SK-N-SH (cell line): ENCODE results near the gene BSN. TPM values are rescaled to one million over a fixed set of nuclear protein-coding genes. Genes with fewer than 3 reads are reported as not detected.
A peak's percentile ranks its signal among the peaks of the same experiment; 100 is the strongest.

Experiments used
- CTCF ChIA-PET: fragments of 300-600, 350-600 bp; formaldehyde crosslinking; extraction: SDS; loops from one replicate; lab custom pipeline; 2021; lab: Yijun Ruan, JAX
- POLR2A ChIA-PET: fragments of 350-600 bp; sonication (Branson Sonifier 250); formaldehyde crosslinking; extraction: SDS; loops from one replicate; lab custom pipeline; 2020; ENCODE audit warnings: antibody characterized with exemption, inconsistent platforms; lab: Yijun Ruan, JAX
- DNase-seq: peaks from one replicate; pipeline ENCODE4 v3.0.0; 2012
- H2AFZ ChIP-seq: fragments of 200-600 bp; sonication (generic); 2 replicates; pipeline ENCODE4 v1.8.1; 2016; ENCODE audit warnings: antibody characterized with exemption, mild to moderate bottlenecking, low read depth
- H3F3A ChIP-seq: fragments of 200-600 bp; sonication (generic); replicated peaks from 2 replicates; pipeline ENCODE3; 2016; ENCODE audit warnings: antibody characterized with exemption, mild to moderate bottlenecking; ENCODE audit not compliant: insufficient read depth
- H3K27ac ChIP-seq, 2 experiments: fragments of 200-500 bp in 1 of 2; fragments of 200-600 bp in 1 of 2; sonication (Bioruptor generic) in 1 of 2; sonication (generic), shearing (Covaris generic) in 1 of 2; 2 replicates each; pipeline versions ENCODE4 v1.5.1 to v1.6.1; 2014 to 2016; ENCODE audit warnings: low read depth in 2 of 2, inconsistent platforms in 1 of 2, low read length in 1 of 2, mild to moderate bottlenecking in 1 of 2, mixed read lengths in 1 of 2
- H3K27me3 ChIP-seq: fragments of 200-600 bp; sonication (generic), shearing (Covaris generic); 2 replicates; pipeline ENCODE4 v1.6.1; 2016; ENCODE audit warnings: mixed run types; ENCODE audit not compliant: insufficient read depth
- H3K36me3 ChIP-seq, 2 experiments: fragments of 200-500 bp in 1 of 2; fragments of 200-600 bp in 1 of 2; sonication (Bioruptor generic) in 1 of 2; sonication (generic) in 1 of 2; replicated peaks in 1 of 2; 2 replicates each; pipeline versions ENCODE3 to v1.5.1; 2014 to 2016; ENCODE audit warnings: low read length in 1 of 2, mild to moderate bottlenecking in 1 of 2; ENCODE audit not compliant: insufficient read depth in 2 of 2, control insufficient read depth in 1 of 2
- H3K4me1 ChIP-seq, 2 experiments: fragments of 200-500 bp in 1 of 2; fragments of 200-600 bp in 1 of 2; sonication (Bioruptor generic) in 1 of 2; sonication (generic), shearing (Covaris generic) in 1 of 2; 2 replicates each; pipeline versions ENCODE4 v1.5.1 to v1.6.1; 2014 to 2016; ENCODE audit warnings: low read depth in 1 of 2, low read length in 1 of 2, mixed run types in 1 of 2; ENCODE audit not compliant: insufficient read depth in 2 of 2, control insufficient read depth in 1 of 2
- H3K4me2 ChIP-seq: fragments of 200-600 bp; sonication (generic), shearing (Covaris generic); 2 replicates; pipeline ENCODE4 v1.6.1; 2017; ENCODE audit warnings: mixed run types
- H3K4me3 ChIP-seq, 2 experiments: fragments of 200-500 bp in 1 of 2; fragments of 200-600 bp in 1 of 2; sonication (Bioruptor generic) in 1 of 2; sonication (generic), shearing (Covaris generic) in 1 of 2; 2 replicates each; pipeline versions ENCODE4 v1.5.1 to v1.8.1; 2014 to 2016; ENCODE audit warnings: low read depth in 2 of 2, inconsistent platforms in 1 of 2, low read length in 1 of 2, mild to moderate bottlenecking in 1 of 2, mixed read lengths in 1 of 2, moderate library complexity in 1 of 2
- H3K79me2 ChIP-seq: fragments of 200-600 bp; sonication (generic); 2 replicates; pipeline ENCODE4 v1.8.1; 2017; ENCODE audit warnings: mild to moderate bottlenecking; ENCODE audit not compliant: insufficient read depth
- H3K9ac ChIP-seq: fragments of 200-600 bp; sonication (generic); 2 replicates; pipeline ENCODE4 v1.6.1; 2017; ENCODE audit warnings: mixed run types
- H3K9me2 ChIP-seq: fragments of 200-600 bp; sonication (generic); 2 replicates; pipeline ENCODE4 v1.6.1; 2017; ENCODE audit warnings: mixed run types
- H3K9me3 ChIP-seq: fragments of 200-600 bp; sonication (generic); 2 replicates; pipeline ENCODE4 v1.6.1; 2017; ENCODE audit warnings: mixed run types, mild to moderate bottlenecking, moderate library complexity
- H4K20me1 ChIP-seq: fragments of 200-600 bp; sonication (generic); 2 replicates; pipeline ENCODE4 v1.6.1; 2017; ENCODE audit warnings: mild to moderate bottlenecking, mixed run types; ENCODE audit not compliant: insufficient read depth
- CHD2 ChIP-seq: fragments of 150-350 bp; IDR thresholded peaks from 2 replicates; pipeline ENCODE4 v1.6.1; 2018; ENCODE audit warnings: low read length; ENCODE audit not compliant: partially characterized antibody
- CTCF ChIP-seq: fragments of 200-600 bp; sonication (generic); IDR thresholded peaks from 2 replicates; pipeline ENCODE4 v1.6.1; 2017; ENCODE audit warnings: antibody characterized with exemption, mild to moderate bottlenecking, moderate library complexity
- EP300 ChIP-seq, 2 experiments: IDR thresholded peaks; 2 replicates each; pipeline versions ENCODE4 v1.4.0 to v1.6.1; 2012; ENCODE audit warnings: borderline replicate concordance in 1 of 2, low read depth in 1 of 2, low read length in 1 of 2
- GATA2 ChIP-seq: sonication (generic); formaldehyde crosslinking; IDR thresholded peaks from 2 replicates; pipeline ENCODE4 v1.5.0; 2020; ENCODE audit warnings: mild to moderate bottlenecking, missing genetic modification reagents
- IRF3 ChIP-seq: fragments of 150-350 bp; IDR thresholded peaks from 2 replicates; pipeline ENCODE4 v1.6.1; 2016; ENCODE audit warnings: mild to moderate bottlenecking, low read depth, low read length
- MAX ChIP-seq: IDR thresholded peaks from 2 replicates; pipeline ENCODE4 v1.4.0; 2012; ENCODE audit warnings: low read depth
- MEF2A ChIP-seq: IDR thresholded peaks from 2 replicates; pipeline ENCODE4 v1.4.0; 2012; ENCODE audit warnings: low read depth, borderline replicate concordance
- MXI1 ChIP-seq: IDR thresholded peaks from 2 replicates; pipeline ENCODE4 v1.6.1; 2012; ENCODE audit warnings: mild to moderate bottlenecking, low read depth, low read length, improper control_type of control experiment
- NFIC ChIP-seq: IDR thresholded peaks from 2 replicates; pipeline ENCODE4 v1.4.0; 2012; ENCODE audit warnings: borderline replicate concordance
- NRF1 ChIP-seq: IDR thresholded peaks from 2 replicates; pipeline ENCODE4 v1.6.1; 2012; ENCODE audit warnings: low read depth, mild to moderate bottlenecking, low read length
- POLR2AphosphoS5 ChIP-seq: IDR thresholded peaks from 2 replicates; pipeline ENCODE4 v1.6.1; 2012; ENCODE audit warnings: low read depth, low read length
- RAD21 ChIP-seq: IDR thresholded peaks from 2 replicates; pipeline ENCODE4 v1.6.1; 2012; ENCODE audit warnings: mild to moderate bottlenecking, low read length
- RCOR1 ChIP-seq: fragments of 150-350 bp; IDR thresholded peaks from 2 replicates; pipeline ENCODE4 v1.6.1; 2017; ENCODE audit warnings: antibody characterized with exemption, low read length
- REST ChIP-seq: IDR thresholded peaks from 2 replicates; pipeline ENCODE4 v1.6.1; 2012; ENCODE audit warnings: mild to moderate bottlenecking, low read depth, low read length, moderate library complexity
- RFX5 ChIP-seq: IDR thresholded peaks from 2 replicates; pipeline ENCODE4 v1.6.1; 2012; ENCODE audit warnings: mild to moderate bottlenecking, improper control_type of control experiment, low read length
- RXRA ChIP-seq: IDR thresholded peaks from 2 replicates; pipeline ENCODE4 v1.4.0; 2012; ENCODE audit warnings: low read depth, mild to moderate bottlenecking, borderline replicate concordance
- SMC3 ChIP-seq: IDR thresholded peaks from 2 replicates; pipeline ENCODE4 v1.6.1; 2012; ENCODE audit warnings: low read depth, low read length, improper control_type of control experiment
- TEAD4 ChIP-seq: IDR thresholded peaks from 2 replicates; pipeline ENCODE4 v1.4.0; 2012; ENCODE audit warnings: mild to moderate bottlenecking, borderline replicate concordance; ENCODE audit not compliant: insufficient read depth
- USF1 ChIP-seq: IDR thresholded peaks from 2 replicates; pipeline ENCODE4 v1.4.0; 2012; ENCODE audit warnings: low read depth, borderline replicate concordance
- USF2 ChIP-seq: fragments of 150-350 bp; IDR thresholded peaks from 2 replicates; pipeline ENCODE4 v1.6.1; 2017; ENCODE audit warnings: antibody characterized with exemption, low read length, low read depth, borderline replicate concordance
- YY1 ChIP-seq: IDR thresholded peaks from 2 replicates; pipeline ENCODE4 v1.4.0; 2012; ENCODE audit warnings: low read depth, mild to moderate bottlenecking
- WGBS: methylation state at CpG from one replicate; pipeline ENCODE4 v1.1.6; 2017; ENCODE audit warnings: low lambda C conversion rate; 5-methylcytosine and 5-hydroxymethylcytosine counted together
- polyA plus RNA-seq, 3 experiments: library from polyadenylated mRNA; depleted of rRNA; stranded (reverse); fragments of >200 nt; gene quantifications; 2 replicates each; pipeline ENCODE4 v1.2.3, GENCODE V29; 2012

BSN gene
- polyA plus RNA-seq, 1 of the 3 experiments (the other 2 are of a cell fraction): 0.07 TPM

- Histone ChIP-seq H3F3A (peaks cover 3% of the 10 kb centered on the region), H3K27ac (peak overlapping the region; percentile 39 to 91; a peak in 3 of 4 replicates), H3K9me3 (no peaks in the 10 kb centered on the region), H3K9ac (peak overlapping the region; percentile 48; the same call in 1 of the 2 replicates), H3K4me2 (peak overlapping the region; percentile 95), H3K36me3 (no peaks in the 10 kb centered on the region), H3K9me2 (no peaks in the 10 kb centered on the region), H2AFZ (peak overlapping the region; percentile 94), H3K27me3 (peaks cover 1% of the 10 kb centered on the region; the same call in 1 of the 2 replicates), H3K4me1 (peaks cover 0 to 17% of the 10 kb centered on the region in 2 experiments; a peak in 2 of 4 replicates), H3K4me3 (peak overlapping the region; percentile 51 to 67), H3K79me2 (no peaks in the 10 kb centered on the region), H4K20me1 (no peaks in the 10 kb centered on the region)
- peak; percentile 97 for DNase-seq
- CTCF ChIA-PET: interaction anchor here (0.5 to 11.0 kb wide), 81 partner anchors 9 to 664 kb away, joined by 3 to 299 read pairs (median 5); partner anchors contain the start of genes AMIGO3, BSN, DAG1 and MST1
- POLR2A ChIA-PET: interaction anchor here (0.6 to 2.1 kb wide), 10 partner anchors 15 to 212 kb away, joined by 3 to 21 read pairs (median 4); partner anchors contain the start of genes AMIGO3, APEH and BSN
- 4% methylated on average over 17 of the region's 63 CpGs for WGBS
- TF ChIP-seq REST: no peak
- TF ChIP-seq CHD2: no peak
- no peak for TF ChIP-seq IRF3
- TF ChIP-seq SMC3: peak; percentile 89
- no peak for TF ChIP-seq USF2
- TF ChIP-seq NFIC: no peak
- TF ChIP-seq NRF1: peak; percentile 3; the same call in 1 of the 2 replicates
- TF ChIP-seq GATA2 (CRISPR knock-in tag): no peak
- TF ChIP-seq MEF2A: no peak
- TF ChIP-seq POLR2AphosphoS5: peak; percentile 30; the same call in 1 of the 2 replicates
- TF ChIP-seq MAX: no peak; the same call in 1 of the 2 replicates
- no peak for TF ChIP-seq RXRA
- no peak for TF ChIP-seq RCOR1
- TF ChIP-seq EP300 (IDR thresholded peaks at IDR 0.05; ENCODE audit: borderline replicate concordance in 1 of 2, low read depth in 1 of 2, low read length in 1 of 2): no peak
- TF ChIP-seq RAD21: peak; percentile 94
- no peak for TF ChIP-seq YY1
- no peak; the same call in 1 of the 2 replicates for TF ChIP-seq RFX5
- no peak for TF ChIP-seq USF1
- no peak for TF ChIP-seq TEAD4
- peak; percentile 87 for TF ChIP-seq CTCF
- no peak for TF ChIP-seq MXI1
These were observed 14.4 kb upstream of the BSN start for GRCh38 chr3:49539659-49540560.
